Measurements from ENCODE around the gene ARHGAP11A. TPM values are rescaled to one million over a fixed set of nuclear protein-coding genes. Genes with fewer than 3 reads are reported as not detected.

ARHGAP11A gene
- total RNA-seq, 1 experiment from 2014 or later = 102 TPM

GRCh38 chr15:32656091-32656490 lies 40.8 kb downstream of the ARHGAP11A start:
- ChIA-PET RAD21 (ENCODE audit: low non-redundant PET in 1 of 2, low total read pairs in 2 of 2, uncharacterized antibody in 2 of 2, unreplicated experiment in 2 of 2) (no interaction called here), CTCF (no interaction called here), POLR2A (no interaction called here)
- intact Hi-C loops (cut with micrococcal nuclease) = no loop called here
- no peaks in the 10 kb centered on the region for H3K4me1 ChIP-seq (ENCODE audit: control insufficient read depth in 1 of 2, insufficient read depth in 2 of 2, low read length in 2 of 2)
- H3K4me3 ChIP-seq (replicated peaks in 1 of 2; ENCODE audit: low read depth in 1 of 2, low read length in 2 of 2) = no peak overlapping the region
- TF ChIP-seq CEBPB (IDR thresholded peaks at IDR 0.05; ENCODE audit: low read depth) (no peak), TCF7L2 (IDR thresholded peaks at IDR 0.05; ENCODE audit: borderline replicate concordance, extremely low read depth, insufficient read depth, insufficient read length) (no peak), MAX (IDR thresholded peaks at IDR 0.05) (no peak), SP1 (IDR thresholded peaks at IDR 0.05; ENCODE audit: low read depth) (no peak), YY1 (IDR thresholded peaks at IDR 0.05; ENCODE audit: extremely low read depth, insufficient replicate concordance, low read depth, low read length) (no peak), EGR1 (IDR thresholded peaks at IDR 0.05; ENCODE audit: low read depth) (no peak)
- no peaks in the 10 kb centered on the region for H3K79me2 ChIP-seq (ENCODE audit: insufficient read depth, low read length)
- no peaks in the 10 kb centered on the region for H3K9me3 ChIP-seq (ENCODE audit: control insufficient read depth in 1 of 2, insufficient read depth in 1 of 2, low read depth in 1 of 2, low read length in 2 of 2)
- H3K27ac ChIP-seq (ENCODE audit: low read depth, low read length) = no peak overlapping the region
- ATAC-seq (no peak), DNase-seq (ENCODE audit: low read depth, low spot score) (no peak)
- no peaks in the 10 kb centered on the region for H4K20me1 ChIP-seq (ENCODE audit: insufficient read depth)
- no peak overlapping the region for H3K4me2 ChIP-seq (ENCODE audit: low read length)
- H3K9ac ChIP-seq (ENCODE audit: low read length) = no peak overlapping the region
- no peaks in the 10 kb centered on the region for H3K27me3 ChIP-seq (ENCODE audit: insufficient read depth, low read length)
- no TSS peak for BruUV-seq (replicated peaks)
- peaks cover 0 to 4% of the 10 kb centered on the region in 2 experiments; a peak in 2 of 4 replicates for H3K36me3 ChIP-seq (ENCODE audit: control insufficient read depth in 1 of 2, insufficient read depth in 2 of 2, low read length in 2 of 2)
- no peak overlapping the region for H2AFZ ChIP-seq (ENCODE audit: low read depth, low read length, poor library complexity, severe bottlenecking)
- no peaks in the 10 kb centered on the region for H3K9me2 ChIP-seq (ENCODE audit: insufficient read depth)

- no peak for ATAC-seq
- Histone ChIP-seq H3K4me3 (replicated peaks in 1 of 2; ENCODE audit: low read depth in 1 of 2, low read length in 2 of 2) (no peak overlapping the region), H3K27me3 (ENCODE audit: insufficient read depth, low read length) (no peaks in the 10 kb centered on the region), H3K79me2 (ENCODE audit: insufficient read depth, low read length) (no peaks in the 10 kb centered on the region), H3K9me3 (ENCODE audit: control insufficient read depth in 1 of 2, insufficient read depth in 1 of 2, low read depth in 1 of 2, low read length in 2 of 2) (no peaks in the 10 kb centered on the region), H3K27ac (ENCODE audit: low read depth, low read length) (no peak overlapping the region), H3K36me3 (ENCODE audit: control insufficient read depth in 1 of 2, insufficient read depth in 2 of 2, low read length in 2 of 2) (peaks cover 0 to 4% of the 10 kb centered on the region in 2 experiments; a peak in 2 of 4 replicates), H2AFZ (ENCODE audit: low read depth, low read length, poor library complexity, severe bottlenecking) (no peak overlapping the region), H4K20me1 (ENCODE audit: insufficient read depth) (no peaks in the 10 kb centered on the region), H3K4me1 (ENCODE audit: control insufficient read depth in 1 of 2, insufficient read depth in 2 of 2, low read length in 2 of 2) (no peaks in the 10 kb centered on the region), H3K4me2 (ENCODE audit: low read length) (no peak overlapping the region), H3K9me2 (ENCODE audit: insufficient read depth) (no peaks in the 10 kb centered on the region), H3K9ac (ENCODE audit: low read length) (no peak overlapping the region)
- DNase-seq (ENCODE audit: low read depth, low spot score) = no peak
- ChIA-PET POLR2A (no interaction called here), RAD21 (ENCODE audit: low non-redundant PET in 1 of 2, low total read pairs in 2 of 2, uncharacterized antibody in 2 of 2, unreplicated experiment in 2 of 2) (no interaction called here), CTCF (no interaction called here)
- no TSS peak for BruUV-seq (replicated peaks)
- intact Hi-C loops (cut with micrococcal nuclease) = no loop called here
- TF ChIP-seq ELF1 (IDR thresholded peaks at IDR 0.05; ENCODE audit: borderline replicate concordance, low read depth) (no peak), REST (IDR thresholded peaks at IDR 0.05; ENCODE audit: low read depth) (no peak), YY1 (IDR thresholded peaks at IDR 0.05; ENCODE audit: extremely low read depth, insufficient replicate concordance, low read depth, low read length) (no peak), JUND (IDR thresholded peaks at IDR 0.05) (no peak), EGR1 (IDR thresholded peaks at IDR 0.05; ENCODE audit: low read depth) (no peak), TCF7L2 (IDR thresholded peaks at IDR 0.05; ENCODE audit: borderline replicate concordance, extremely low read depth, insufficient read depth, insufficient read length) (no peak), SIN3A (IDR thresholded peaks at IDR 0.05; ENCODE audit: low read depth) (no peak), SRF (IDR thresholded peaks at IDR 0.05; ENCODE audit: low read depth) (no peak), ATF3 (IDR thresholded peaks at IDR 0.05) (no peak), EZH2phosphoT487 (IDR thresholded peaks at IDR 0.05; ENCODE audit: borderline replicate concordance) (no peak), ZBTB33 (IDR thresholded peaks at IDR 0.05; ENCODE audit: extremely low read depth, insufficient replicate concordance, low read length) (no peak), POLR2AphosphoS5 (IDR thresholded peaks at IDR 0.05; ENCODE audit: low read depth, low read length) (no peak), SP1 (IDR thresholded peaks at IDR 0.05; ENCODE audit: low read depth) (no peak), CEBPB (IDR thresholded peaks at IDR 0.05; ENCODE audit: low read depth) (no peak)
Observed at GRCh38 chr15:32656496-32656895, 41.2 kb downstream of the ARHGAP11A start.

All from HCT116 (cell line).